Stimulated activated CD8-positive, alpha-beta memory T cell treated with anti-CD3 and anti-CD28 coated beads, Interleukin-7, amount 100 ng/mL, for 4 hours (primary cell): ENCODE results near the gene ELAVL2.

Experiments
- DNase-seq, 2 donors: peaks; one replicate each; pipeline ENCODE4 v3.0.0-alpha.2; 2020; ENCODE audit warnings: low read depth in 2 of 2

Gene ELAVL2

DNA sequence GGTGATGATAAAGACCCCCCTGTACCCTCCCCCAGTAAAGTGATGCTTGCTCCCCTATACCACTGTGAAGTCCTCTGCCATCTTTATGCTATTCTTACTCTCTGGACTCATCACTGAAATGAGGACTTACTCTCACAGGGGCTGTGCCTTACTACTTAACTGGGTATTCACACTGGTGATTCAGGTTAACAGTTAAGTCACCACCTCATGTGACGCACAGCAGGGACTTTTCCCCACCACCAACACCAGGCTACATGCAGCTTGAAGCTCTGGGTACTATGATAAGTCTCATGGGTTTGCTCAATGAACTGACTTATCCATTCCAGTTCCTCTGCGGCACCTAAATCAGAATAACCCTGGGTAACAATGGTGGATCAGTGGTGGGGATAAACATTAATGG lies 163.7 kb downstream of the ELAVL2 start:
- no peak for DNase-seq

DNA sequence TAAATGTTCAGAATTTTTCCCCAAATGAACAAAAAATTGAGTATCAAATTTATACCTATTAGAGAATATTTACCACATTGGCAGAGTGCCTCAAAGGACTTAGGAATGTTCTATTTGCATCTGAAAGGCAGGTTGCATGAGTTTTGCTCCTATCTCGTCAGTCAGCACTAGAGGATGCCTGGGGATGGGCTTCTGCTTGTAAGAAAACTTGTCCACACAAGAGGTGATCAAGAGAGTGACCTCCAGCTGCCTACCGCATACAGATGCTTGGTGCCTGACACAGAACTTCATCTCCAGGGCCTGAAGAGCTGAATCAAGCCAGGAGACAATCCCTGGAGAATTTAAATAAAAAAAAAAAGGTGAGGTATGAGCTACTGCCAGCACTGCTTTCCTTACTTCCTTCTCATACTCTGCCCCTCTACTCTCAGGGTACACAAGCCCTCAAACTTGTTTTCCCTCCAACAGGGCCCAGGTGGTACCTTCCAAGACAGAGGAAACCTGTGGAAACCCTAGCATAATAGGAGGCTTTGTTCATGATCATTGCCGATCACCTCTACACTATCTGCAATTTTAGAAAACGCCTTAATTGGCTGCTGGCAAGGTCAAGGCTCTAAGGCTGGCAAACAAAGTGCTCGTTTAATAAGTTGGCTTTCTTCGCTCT lies 166.6 kb downstream of the ELAVL2 start:
- DNase-seq, result no peak

- no peak for DNase-seq
These were observed 167.4 kb downstream of the ELAVL2 start for GRCh38 chr9:23658376-23659258.

GRCh38 chr9:23651051-23651450 lies 175.0 kb downstream of the ELAVL2 start:
- DNase-seq, result no peak

DNA sequence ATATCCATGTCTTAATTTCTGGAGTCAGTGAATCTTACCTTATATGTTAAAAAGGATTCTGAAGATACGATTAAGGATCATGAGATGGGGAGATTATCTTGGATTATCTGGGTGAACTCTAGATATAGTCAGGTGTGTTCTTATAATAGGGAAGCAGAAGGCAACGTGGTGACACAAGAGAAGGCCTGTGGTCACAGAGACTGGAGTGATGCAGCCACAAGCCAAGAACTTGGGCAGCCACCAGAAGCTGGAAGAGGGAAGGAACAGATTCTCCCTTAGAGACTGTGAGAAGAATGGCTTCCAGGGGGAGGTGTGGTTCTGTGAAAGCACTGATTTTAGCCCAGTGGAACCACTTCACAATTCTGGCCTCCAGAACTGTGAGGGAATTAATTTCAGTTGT lies 177.4 kb downstream of the ELAVL2 start:
- DNase-seq, result no peak

DNA sequence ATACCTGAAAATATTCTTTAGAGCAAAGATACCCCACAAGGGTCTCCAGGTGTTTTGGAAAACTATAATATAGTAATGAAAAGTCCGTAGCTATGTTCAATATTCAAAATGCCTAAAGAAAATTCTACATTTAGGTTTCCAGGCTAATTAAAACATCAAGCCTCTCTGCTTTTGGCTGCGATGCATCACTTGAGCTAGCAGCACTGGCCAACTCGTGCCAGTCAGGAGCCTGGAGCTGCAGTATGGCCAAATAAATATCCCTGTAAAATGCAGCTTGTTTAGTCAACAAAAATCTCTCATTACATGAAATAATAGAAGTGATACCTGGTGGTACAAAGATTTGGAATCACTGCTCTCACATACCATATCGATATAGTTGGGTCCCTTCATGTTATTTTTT lies 181.1 kb downstream of the ELAVL2 start:
- no peak for DNase-seq

DNA sequence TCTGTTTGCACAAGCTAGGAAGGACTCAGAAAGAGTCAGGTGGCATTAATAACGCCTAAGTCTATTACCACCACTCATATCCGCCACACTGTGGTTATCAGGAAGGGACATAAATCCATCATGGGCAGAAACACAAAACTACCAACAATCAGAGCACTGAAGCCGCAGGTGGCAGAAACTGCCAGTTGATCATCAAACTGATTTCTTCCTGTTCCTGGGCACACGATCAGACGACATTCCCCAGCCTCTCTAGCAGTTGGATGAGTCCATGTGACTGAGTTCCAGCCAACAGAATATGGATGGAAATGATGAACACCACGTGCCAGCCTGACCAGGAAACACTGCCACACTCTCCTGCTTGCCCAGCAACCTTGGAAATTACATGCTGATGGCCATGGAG lies 181.7 kb downstream of the ELAVL2 start:
- no peak for DNase-seq

DNA sequence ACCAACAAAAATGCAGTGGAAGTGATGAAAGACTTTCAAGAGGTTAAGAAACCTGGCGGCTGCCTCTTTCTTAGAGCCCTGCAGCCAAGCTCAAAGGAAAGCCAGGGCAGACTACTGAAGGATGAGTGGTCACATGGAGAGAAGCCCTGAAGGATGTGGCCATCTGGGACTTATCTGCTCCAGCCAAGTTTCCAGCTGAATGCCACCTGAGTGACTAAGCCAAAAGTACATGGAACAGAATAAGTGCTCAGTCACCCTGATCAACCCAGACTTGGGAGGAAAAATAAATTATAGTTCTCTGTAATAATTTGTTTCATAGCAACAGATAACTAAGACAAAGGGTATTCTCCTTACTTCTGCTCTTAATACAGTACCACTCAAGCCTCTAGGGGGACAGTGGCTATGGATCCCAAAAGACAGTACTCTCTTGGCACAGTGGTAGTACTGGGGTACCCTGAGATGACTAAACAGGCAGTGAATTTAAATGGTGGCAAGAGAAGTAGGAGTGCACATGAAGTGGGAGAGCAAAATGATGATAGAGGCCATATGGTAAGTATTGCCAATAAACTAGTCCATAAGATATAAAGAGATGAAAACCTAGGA lies 182.3 kb downstream of the ELAVL2 start:
- no peak for DNase-seq
